22Rv1 (cell line): Measurements from ENCODE around the gene PTPRC.

Experiments
- ZFX ChIP-seq: fragments of 450-650 bp; IDR thresholded peaks from 2 replicates; pipeline ENCODE4 v1.6.1; 2017; ENCODE audit warnings: antibody characterized with exemption, borderline replicate concordance
- TF ChIP-seq, protein P1 (sequence below): fragments of 450-650 bp; IDR thresholded peaks from 2 replicates; pipeline ENCODE4 v1.5.1; 2017; ENCODE audit warnings: mild to moderate bottlenecking

GRCh38 chr1:198686069-198686728 is 47.4 kb downstream of the PTPRC start:
- TF ChIP-seq, protein P1, sequence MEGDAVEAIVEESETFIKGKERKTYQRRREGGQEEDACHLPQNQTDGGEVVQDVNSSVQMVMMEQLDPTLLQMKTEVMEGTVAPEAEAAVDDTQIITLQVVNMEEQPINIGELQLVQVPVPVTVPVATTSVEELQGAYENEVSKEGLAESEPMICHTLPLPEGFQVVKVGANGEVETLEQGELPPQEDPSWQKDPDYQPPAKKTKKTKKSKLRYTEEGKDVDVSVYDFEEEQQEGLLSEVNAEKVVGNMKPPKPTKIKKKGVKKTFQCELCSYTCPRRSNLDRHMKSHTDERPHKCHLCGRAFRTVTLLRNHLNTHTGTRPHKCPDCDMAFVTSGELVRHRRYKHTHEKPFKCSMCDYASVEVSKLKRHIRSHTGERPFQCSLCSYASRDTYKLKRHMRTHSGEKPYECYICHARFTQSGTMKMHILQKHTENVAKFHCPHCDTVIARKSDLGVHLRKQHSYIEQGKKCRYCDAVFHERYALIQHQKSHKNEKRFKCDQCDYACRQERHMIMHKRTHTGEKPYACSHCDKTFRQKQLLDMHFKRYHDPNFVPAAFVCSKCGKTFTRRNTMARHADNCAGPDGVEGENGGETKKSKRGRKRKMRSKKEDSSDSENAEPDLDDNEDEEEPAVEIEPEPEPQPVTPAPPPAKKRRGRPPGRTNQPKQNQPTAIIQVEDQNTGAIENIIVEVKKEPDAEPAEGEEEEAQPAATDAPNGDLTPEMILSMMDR, result peak; percentile 74
- no peak for TF ChIP-seq ZFX
